HCT116 (cell line): ENCODE results near the gene CAPZB. TPM values are rescaled to one million over a fixed set of nuclear protein-coding genes. Genes with fewer than 3 reads are reported as not detected.

Experiments
- ATAC-seq: fragments of 200-7000 bp; cut with Tn5 transposase; 2 replicates; pipeline ENCODE4 v1.9.1; 2020; ENCODE audit warnings: mild to moderate bottlenecking, moderate library complexity
- BruUV-seq: library from RNA; stranded (reverse); fragments of 400-500 nt; replicated peaks from 2 replicates; lab custom pipeline; 2021; lab: Mats Ljungman, UMichigan
- CTCF ChIA-PET: fragments of 300-600 bp; sonication (Branson Sonifier 250); formaldehyde crosslinking; loops from one replicate; lab custom pipeline; 2021; ENCODE audit warnings: antibody characterized with exemption; lab: Charles Lee
- POLR2A ChIA-PET: fragments of 300-600, 350-600 bp; sonication (Branson Sonifier 250); formaldehyde crosslinking; loops from one replicate; lab custom pipeline; 2021; ENCODE audit warnings: antibody characterized with exemption; lab: Charles Lee
- RAD21 ChIA-PET, 2 experiments: fragments of 300-600 bp; sonication (Branson Sonifier 250); formaldehyde crosslinking; loops; one replicate each; lab custom pipeline; 2023; ENCODE audit warnings: low total read pairs in 2 of 2; ENCODE audit not compliant: uncharacterized antibody in 2 of 2, unreplicated experiment in 2 of 2, low non-redundant PET in 1 of 2; lab: Charles Lee
- DNase-seq: peaks from one replicate; pipeline ENCODE4 v3.0.0-alpha.2; 2010; ENCODE audit warnings: low read depth, low spot score
- H2AFZ ChIP-seq: fragments of 200-600 bp; shearing (Covaris generic), sonication (generic); 2 replicates; pipeline ENCODE4 v1.6.1; 2017; ENCODE audit warnings: low read depth, mixed run types, mixed read lengths, antibody characterized with exemption, low read length; ENCODE audit not compliant: poor library complexity, severe bottlenecking
- H3K27ac ChIP-seq: 2 replicates; pipeline ENCODE4 v1.5.1; 2012; ENCODE audit warnings: low read depth, low read length
- H3K27me3 ChIP-seq: fragments of 200-600 bp; sonication (generic); 2 replicates; pipeline ENCODE4 v1.6.1; 2016; ENCODE audit warnings: mixed run types, low read length, mixed read lengths; ENCODE audit not compliant: insufficient read depth
- H3K36me3 ChIP-seq, 2 experiments: fragments of 200-500 bp in 1 of 2; fragments of 200-600 bp in 1 of 2; sonication (Bioruptor generic) in 1 of 2; sonication (generic) in 1 of 2; 2 replicates each; pipeline versions ENCODE4 v1.5.1 to v1.6.1; 2014 to 2016; ENCODE audit warnings: low read length in 2 of 2, inconsistent platforms in 1 of 2, mixed read lengths in 1 of 2, mixed run types in 1 of 2; ENCODE audit not compliant: insufficient read depth in 2 of 2, control insufficient read depth in 1 of 2
- H3K4me1 ChIP-seq, 2 experiments: fragments of 200-600 bp in 1 of 2; sonication (generic) in 1 of 2; 2 replicates each; pipeline versions ENCODE4 v1.5.1 to v1.6.1; 2012 to 2017; ENCODE audit warnings: low read length in 2 of 2, inconsistent platforms in 1 of 2, mild to moderate bottlenecking in 1 of 2, mixed read lengths in 1 of 2, mixed run types in 1 of 2, moderate library complexity in 1 of 2; ENCODE audit not compliant: insufficient read depth in 2 of 2, control insufficient read depth in 1 of 2
- H3K4me2 ChIP-seq: fragments of 200-600 bp; sonication (generic); 2 replicates; pipeline ENCODE4 v1.6.1; 2017; ENCODE audit warnings: mixed run types, low read length, mixed read lengths
- H3K4me3 ChIP-seq, 2 experiments: fragments of 200-600 bp in 1 of 2; sonication (generic) in 1 of 2; replicated peaks in 1 of 2; 2 replicates each; pipeline ENCODE4 v1.5.1; 2011 to 2016; ENCODE audit warnings: low read length in 2 of 2, control low read depth in 1 of 2, low read depth in 1 of 2, mild to moderate bottlenecking in 1 of 2, mixed read lengths in 1 of 2, mixed run types in 1 of 2
- H3K79me2 ChIP-seq: fragments of 200-600 bp; sonication (generic); 2 replicates; pipeline ENCODE4 v1.6.1; 2017; ENCODE audit warnings: mild to moderate bottlenecking, mixed run types, low read length, moderate library complexity, mixed read lengths; ENCODE audit not compliant: insufficient read depth
- H3K9ac ChIP-seq: fragments of 200-600 bp; sonication (generic); 2 replicates; pipeline ENCODE4 v1.6.1; 2016; ENCODE audit warnings: low read length, mixed read lengths
- H3K9me2 ChIP-seq: fragments of 200-600 bp; sonication (generic), shearing (Covaris generic); 2 replicates; pipeline ENCODE4 v1.6.1; 2017; ENCODE audit warnings: mixed run types, mild to moderate bottlenecking, moderate library complexity; ENCODE audit not compliant: insufficient read depth
- H3K9me3 ChIP-seq, 2 experiments: fragments of 200-500 bp in 1 of 2; fragments of 200-600 bp in 1 of 2; sonication (Bioruptor generic) in 1 of 2; sonication (generic) in 1 of 2; 2 replicates each; pipeline ENCODE4 v1.6.1; 2014 to 2017; ENCODE audit warnings: low read length in 2 of 2, mixed read lengths in 2 of 2, inconsistent platforms in 1 of 2, low read depth in 1 of 2, mild to moderate bottlenecking in 1 of 2, mixed run types in 1 of 2, moderate library complexity in 1 of 2; ENCODE audit not compliant: control insufficient read depth in 1 of 2, insufficient read depth in 1 of 2
- H4K20me1 ChIP-seq: fragments of 200-600 bp; sonication (generic), shearing (Covaris generic); 2 replicates; pipeline ENCODE4 v1.6.1; 2017; ENCODE audit warnings: mixed run types, mild to moderate bottlenecking, moderate library complexity; ENCODE audit not compliant: insufficient read depth
- ATF3 ChIP-seq: IDR thresholded peaks from 2 replicates; pipeline ENCODE4 v1.6.1; 2012
- CBX3 ChIP-seq: IDR thresholded peaks from 2 replicates; pipeline ENCODE4 v1.6.1; 2012; ENCODE audit warnings: low read depth
- CEBPB ChIP-seq: IDR thresholded peaks from 2 replicates; pipeline ENCODE4 v1.6.1; 2012; ENCODE audit warnings: low read depth
- EGR1 ChIP-seq: IDR thresholded peaks from 2 replicates; pipeline ENCODE4 v1.6.1; 2012; ENCODE audit warnings: low read depth
- ELF1 ChIP-seq: IDR thresholded peaks from 2 replicates; pipeline ENCODE4 v1.6.1; 2012; ENCODE audit warnings: low read depth, borderline replicate concordance
- EZH2phosphoT487 ChIP-seq: fragments of 200-600 bp; IDR thresholded peaks from 2 replicates; pipeline ENCODE4 v1.6.1; 2018; ENCODE audit warnings: antibody characterized with exemption, borderline replicate concordance
- FOSL1 ChIP-seq: IDR thresholded peaks from 2 replicates; pipeline ENCODE4 v1.6.1; 2012; ENCODE audit warnings: low read depth
- JUND ChIP-seq: IDR thresholded peaks from 2 replicates; pipeline ENCODE4 v1.6.1; 2012
- POLR2A ChIP-seq: IDR thresholded peaks from 2 replicates; pipeline ENCODE4 v1.7.0; 2011; ENCODE audit warnings: borderline replicate concordance; ENCODE audit not compliant: insufficient read depth, insufficient read length; ENCODE audit errors: extremely low read depth
- POLR2AphosphoS5 ChIP-seq: IDR thresholded peaks from 2 replicates; pipeline ENCODE4 v1.6.1; 2011; ENCODE audit warnings: mild to moderate bottlenecking, low read depth, low read length, moderate library complexity
- RAD21 ChIP-seq: IDR thresholded peaks from 2 replicates; pipeline ENCODE4 v1.6.1; 2012; ENCODE audit warnings: low read depth, mild to moderate bottlenecking
- SRF ChIP-seq: IDR thresholded peaks from 2 replicates; pipeline ENCODE4 v1.6.1; 2012; ENCODE audit warnings: low read depth
- TCF7L2 ChIP-seq: IDR thresholded peaks from 2 replicates; pipeline ENCODE4 v1.7.0; 2011; ENCODE audit warnings: borderline replicate concordance, inconsistent platforms; ENCODE audit not compliant: insufficient read depth, insufficient read length; ENCODE audit errors: extremely low read depth
- ZBTB33 ChIP-seq: IDR thresholded peaks from 2 replicates; pipeline ENCODE4 v1.6.1; 2011; ENCODE audit warnings: mild to moderate bottlenecking, low read length, moderate library complexity; ENCODE audit not compliant: insufficient replicate concordance; ENCODE audit errors: extremely low read depth
- ZFX ChIP-seq: fragments of 450-650 bp; IDR thresholded peaks from 2 replicates; pipeline ENCODE4 v1.6.1; 2017
- ZNF274 ChIP-seq: fragments of 200-500 bp; sonication (Bioruptor generic); IDR thresholded peaks from 2 replicates; pipeline ENCODE4 v1.6.1; 2014; ENCODE audit warnings: mild to moderate bottlenecking, low read depth, low read length, inconsistent platforms
- intact Hi-C: fragments of 100-400 bp; cut with micrococcal nuclease; formaldehyde crosslinking; loops from 2 replicates; pipeline ENCODE4 v1.10.0; 2022
- total RNA-seq: library from RNA; stranded (reverse); gene quantifications from one replicate; pipeline ENCODE4 v1.2.1, GENCODE V29; 2021; ENCODE audit not compliant: unreplicated experiment

Gene CAPZB
- total RNA-seq, 1 experiment from 2014 or later: 203 TPM

GRCh38 chr1:19382222-19382621 lies 103.1 kb downstream of the CAPZB start (continued):
- TF ChIP-seq ZBTB33 (no peak), TCF7L2 (no peak), ATF3 (no peak), FOSL1 (no peak), ELF1 (no peak), EGR1 (no peak), CBX3 (no peak), CEBPB (no peak)

- no peak for ATAC-seq
- no peak overlapping the region for H3K27ac ChIP-seq
- ChIA-PET POLR2A (no interaction called here), CTCF (interaction anchor here (1.1 kb wide), 1 partner anchor 10 kb away, joined by 3 read pairs; no protein-coding TSS in a partner anchor), RAD21 (no interaction called here)
- H2AFZ ChIP-seq: no peak overlapping the region
- no peak overlapping the region for H3K9ac ChIP-seq
- no peak overlapping the region for H3K4me2 ChIP-seq
- H3K9me3 ChIP-seq: no peaks in the 10 kb centered on the region
- H3K4me1 ChIP-seq: no peaks in the 10 kb centered on the region
- no peaks in the 10 kb centered on the region for H3K9me2 ChIP-seq
- H3K4me3 ChIP-seq: no peak overlapping the region
- no peaks in the 10 kb centered on the region for H3K27me3 ChIP-seq
- TF ChIP-seq CBX3: no peak
- no peak for TF ChIP-seq JUND
- no peak for TF ChIP-seq ELF1
- no peak for TF ChIP-seq CEBPB
- TF ChIP-seq EZH2phosphoT487: no peak
- TF ChIP-seq SRF: no peak
- no peak for TF ChIP-seq ZBTB33
- no peak for TF ChIP-seq ZFX
- TF ChIP-seq POLR2A: no peak
- no peak for TF ChIP-seq POLR2AphosphoS5
- no peak for TF ChIP-seq ZNF274
- no peak for TF ChIP-seq RAD21
- peaks cover 14% of the 10 kb centered on the region; the same call in 1 of the 2 replicates for H3K79me2 ChIP-seq
- no peak for DNase-seq
- intact Hi-C loops: no loop called here
- BruUV-seq: no TSS peak
- no peaks in the 10 kb centered on the region for H4K20me1 ChIP-seq
- peaks cover 5 to 16% of the 10 kb centered on the region in 2 experiments; a peak in 3 of 4 replicates for H3K36me3 ChIP-seq
Observed at GRCh38 chr1:19381261-19381660, 104.1 kb downstream of the CAPZB start.
